HepG2 (cell line): ENCODE data around the gene KLF6. TPM values are rescaled to one million over a fixed set of nuclear protein-coding genes. Genes with fewer than 3 reads are reported as not detected.

Experiments
- ELF1 ChIP-seq: sonication (generic); formaldehyde crosslinking; IDR thresholded peaks from 2 replicates; pipeline ENCODE4 v1.4.0; 2020; ENCODE audit warnings: missing genetic modification reagents
- EZH2 ChIP-seq: conservative IDR thresholded peaks from 2 replicates; pipeline ENCODE4 v1.6.1; 2012; ENCODE audit warnings: mild to moderate bottlenecking, low read depth, low read length, moderate library complexity
- FOSL2 ChIP-seq: sonication (generic); formaldehyde crosslinking; IDR thresholded peaks from 2 replicates; pipeline ENCODE4 v1.4.0; 2020; ENCODE audit warnings: missing genetic modification reagents
- FOXK1 ChIP-seq: sonication (generic); formaldehyde crosslinking; IDR thresholded peaks from 2 replicates; pipeline ENCODE4 v1.4.0; 2020; ENCODE audit warnings: low read depth, missing genetic modification reagents, borderline replicate concordance
- HNF4A ChIP-seq: sonication (generic); formaldehyde crosslinking; IDR thresholded peaks from 2 replicates; pipeline ENCODE4 v1.4.0; 2020; ENCODE audit warnings: missing genetic modification reagents
- KLF16 ChIP-seq, 2 experiments: sonication (generic) in 1 of 2; formaldehyde crosslinking in 1 of 2; IDR thresholded peaks; 2 replicates each; pipeline versions ENCODE4 v1.6.1 to v1.8.0; 2016 to 2023; ENCODE audit warnings: missing genetic modification reagents in 2 of 2, missing compliant biosample characterization in 1 of 2
- MBD4 ChIP-seq: IDR thresholded peaks from 2 replicates; pipeline ENCODE4 v1.6.1; 2012; ENCODE audit warnings: low read length, inconsistent platforms, borderline replicate concordance
- PCBP1 ChIP-seq: fragments of 200-400 bp; formaldehyde crosslinking; IDR thresholded peaks from 2 replicates; pipeline ENCODE4 v1.6.1; 2017; ENCODE audit warnings: mild to moderate bottlenecking, low read depth, low read length, borderline replicate concordance
- PHB2 ChIP-seq: fragments of 450-650 bp; IDR thresholded peaks from 2 replicates; pipeline ENCODE4 v1.6.1; 2018; ENCODE audit not compliant: partially characterized antibody
- RBFOX2 ChIP-seq: fragments of 200-400 bp; formaldehyde crosslinking; IDR thresholded peaks from 2 replicates; pipeline ENCODE4 v1.6.1; 2017; ENCODE audit warnings: low read depth, mild to moderate bottlenecking, low read length
- RORA ChIP-seq: sonication (generic); formaldehyde crosslinking; IDR thresholded peaks from 2 replicates; pipeline ENCODE4 v1.5.0; 2020; ENCODE audit warnings: mild to moderate bottlenecking, missing genetic modification reagents, moderate library complexity
- TEAD2 ChIP-seq: sonication (generic); formaldehyde crosslinking; IDR thresholded peaks from 2 replicates; pipeline ENCODE4 v1.9.0; 2021; ENCODE audit warnings: missing genetic modification reagents
- TEAD3 ChIP-seq: optimal IDR thresholded peaks from 2 replicates; pipeline ENCODE3; 2016; ENCODE audit warnings: borderline replicate concordance
- TGIF2 ChIP-seq: IDR thresholded peaks from 2 replicates; pipeline ENCODE4 v1.6.1; 2016; ENCODE audit warnings: control low read depth, missing compliant biosample characterization
- THYN1 ChIP-seq: sonication (generic); formaldehyde crosslinking; IDR thresholded peaks from 2 replicates; pipeline ENCODE4 v1.8.1; 2023; ENCODE audit warnings: low read depth, mild to moderate bottlenecking, moderate library complexity, missing genetic modification reagents, borderline replicate concordance
- ZBTB3 ChIP-seq: sonication (generic); formaldehyde crosslinking; IDR thresholded peaks from 2 replicates; pipeline ENCODE4 v1.4.0; 2020; ENCODE audit warnings: low read depth, mild to moderate bottlenecking, moderate library complexity, missing genetic modification reagents, borderline replicate concordance
- ZFP1 ChIP-seq: IDR thresholded peaks from 2 replicates; pipeline ENCODE4 v1.6.1; 2016
- ZFP36L2 ChIP-seq: sonication (generic); formaldehyde crosslinking; IDR thresholded peaks from 2 replicates; pipeline ENCODE4 v1.4.0; 2020; ENCODE audit warnings: missing genetic modification reagents
- ZFP37 ChIP-seq: sonication (generic); formaldehyde crosslinking; IDR thresholded peaks from 2 replicates; pipeline ENCODE4 v1.4.0; 2020; ENCODE audit warnings: missing genetic modification reagents, borderline replicate concordance
- ZNF101 ChIP-seq: sonication (generic); formaldehyde crosslinking; IDR thresholded peaks from 2 replicates; pipeline ENCODE4 v1.4.0; 2020; ENCODE audit warnings: mild to moderate bottlenecking, low read depth, missing genetic modification reagents, borderline replicate concordance
- ZNF180 ChIP-seq: sonication (generic); formaldehyde crosslinking; IDR thresholded peaks from 2 replicates; pipeline ENCODE4 v1.4.0; 2020; ENCODE audit warnings: low read depth, missing genetic modification reagents, borderline replicate concordance
- ZNF570 ChIP-seq: sonication (generic); formaldehyde crosslinking; IDR thresholded peaks from 2 replicates; pipeline ENCODE4 v1.4.0; 2020; ENCODE audit warnings: mild to moderate bottlenecking, missing genetic modification reagents, borderline replicate concordance
- ZNF589 ChIP-seq: sonication (generic); formaldehyde crosslinking; conservative IDR thresholded peaks from 2 replicates; pipeline ENCODE4 v1.8.0; 2022; ENCODE audit warnings: mild to moderate bottlenecking, moderate library complexity, missing genetic modification reagents
- ZNF891 ChIP-seq: sonication (generic); formaldehyde crosslinking; IDR thresholded peaks from 2 replicates; pipeline ENCODE4 v1.5.0; 2020; ENCODE audit warnings: mild to moderate bottlenecking, missing genetic modification reagents
- ZSCAN29 ChIP-seq: sonication (generic); formaldehyde crosslinking; conservative IDR thresholded peaks from 2 replicates; pipeline ENCODE4 v1.4.0; 2020; ENCODE audit warnings: mild to moderate bottlenecking, missing genetic modification reagents
- polyA plus RNA-seq, 8 experiments: library from polyadenylated mRNA; depleted of rRNA in 3 of 8; stranded (reverse) in 7 of 8; unstranded in 1 of 8; fragments of >200 nt; fragmentation: Illumina TruSeq in 4 of 8; extraction: Trizol in 4 of 8; gene quantifications; 2 replicates each; pipeline versions ENCODE4 v1.2.1 to v1.2.3, GENCODE V29; 2011 to 2016; ENCODE audit warnings: low read depth in 4 of 8, missing spikeins in 1 of 8, mixed read lengths in 1 of 8; ENCODE audit not compliant: insufficient read depth in 1 of 8
- total RNA-seq, 5 experiments: library from RNA; depleted of rRNA; stranded (reverse); fragments of >200 nt; fragmentation: Illumina TruSeq; extraction: Trizol; gene quantifications; 2 replicates each; pipeline ENCODE4 v1.2.3, GENCODE V29; 2016; ENCODE audit warnings: low read depth in 1 of 5
- TF ChIP-seq, protein P1 (sequence below): IDR thresholded peaks from 2 replicates; pipeline ENCODE4 v1.6.1; 2016; ENCODE audit warnings: mild to moderate bottlenecking, missing biosample characterization, missing genetic modification reagents
- TF ChIP-seq, protein P2 (sequence below): sonication (generic); formaldehyde crosslinking; IDR thresholded peaks from 2 replicates; pipeline ENCODE4 v1.4.0; 2020; ENCODE audit warnings: missing genetic modification reagents
- TF ChIP-seq, protein P3 (sequence below): sonication (generic); formaldehyde crosslinking; IDR thresholded peaks from 2 replicates; pipeline ENCODE4 v1.4.0; 2020; ENCODE audit warnings: missing genetic modification reagents
- TF ChIP-seq, protein P4 (sequence below): sonication (generic); formaldehyde crosslinking; IDR thresholded peaks from 2 replicates; pipeline ENCODE4 v1.4.0; 2020; ENCODE audit warnings: mild to moderate bottlenecking, missing genetic modification reagents

The KLF6 gene
- total and polyA plus RNA-seq, 2 of the 13 experiments (the other 11 are each of a cell fraction or from before 2014, with no cell fraction given), result 27.0 to 71.9 TPM

DNA sequence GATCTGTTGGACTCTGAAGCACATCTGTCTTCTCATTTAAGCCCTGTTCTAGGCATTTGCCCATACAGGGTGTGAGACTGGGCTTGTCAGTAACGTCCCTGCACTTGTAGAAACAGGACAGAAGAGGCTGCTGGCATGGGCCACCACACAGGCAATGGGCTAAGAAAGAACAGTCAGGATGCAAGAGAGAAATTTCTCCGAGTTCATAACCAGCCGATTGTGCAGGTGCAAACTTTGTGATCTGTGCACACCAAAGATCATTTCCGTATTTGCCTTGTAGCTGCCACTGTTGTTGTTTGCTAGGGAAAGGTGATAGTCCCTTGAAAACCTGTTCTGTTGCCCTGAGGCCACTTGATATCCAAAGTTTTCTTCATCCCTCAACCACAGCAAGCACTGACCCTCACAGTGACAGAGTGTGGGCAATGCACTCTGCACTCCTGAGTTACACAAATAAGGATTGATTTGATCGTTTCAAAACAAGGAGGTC is 20.3 kb downstream of the KLF6 start (continued):
- TF ChIP-seq, protein P1, sequence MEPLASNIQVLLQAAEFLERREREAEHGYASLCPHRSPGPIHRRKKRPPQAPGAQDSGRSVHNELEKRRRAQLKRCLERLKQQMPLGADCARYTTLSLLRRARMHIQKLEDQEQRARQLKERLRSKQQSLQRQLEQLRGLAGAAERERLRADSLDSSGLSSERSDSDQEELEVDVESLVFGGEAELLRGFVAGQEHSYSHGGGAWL (CRISPR knock-in tag), result no peak
- TF ChIP-seq, protein P2, sequence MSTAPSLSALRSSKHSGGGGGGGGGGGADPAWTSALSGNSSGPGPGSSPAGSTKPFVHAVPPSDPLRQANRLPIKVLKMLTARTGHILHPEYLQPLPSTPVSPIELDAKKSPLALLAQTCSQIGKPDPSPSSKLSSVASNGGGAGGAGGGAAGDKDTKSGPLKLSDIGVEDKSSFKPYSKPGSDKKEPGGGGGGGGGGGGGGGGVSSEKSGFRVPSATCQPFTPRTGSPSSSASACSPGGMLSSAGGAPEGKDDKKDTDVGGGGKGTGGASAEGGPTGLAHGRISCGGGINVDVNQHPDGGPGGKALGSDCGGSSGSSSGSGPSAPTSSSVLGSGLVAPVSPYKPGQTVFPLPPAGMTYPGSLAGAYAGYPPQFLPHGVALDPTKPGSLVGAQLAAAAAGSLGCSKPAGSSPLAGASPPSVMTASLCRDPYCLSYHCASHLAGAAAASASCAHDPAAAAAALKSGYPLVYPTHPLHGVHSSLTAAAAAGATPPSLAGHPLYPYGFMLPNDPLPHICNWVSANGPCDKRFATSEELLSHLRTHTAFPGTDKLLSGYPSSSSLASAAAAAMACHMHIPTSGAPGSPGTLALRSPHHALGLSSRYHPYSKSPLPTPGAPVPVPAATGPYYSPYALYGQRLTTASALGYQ (CRISPR knock-in tag), result 0 out of 2 replicates have a peak, but pooled peaks have one; percentile 31
- TF ChIP-seq ZFP1 (CRISPR knock-in tag) (0 out of 2 replicates have a peak, but pooled peaks have one; percentile 7), ZBTB3 (peak; percentile 97), PCBP1 (no peak), ZNF570 (CRISPR knock-in tag) (no peak), FOSL2 (CRISPR knock-in tag) (0 out of 2 replicates have a peak, but pooled peaks have one; percentile 5), ZNF180 (CRISPR knock-in tag) (no peak), TGIF2 (CRISPR knock-in tag) (no peak), PHB2 (no peak), ELF1 (CRISPR knock-in tag) (0 out of 2 replicates have a peak, but pooled peaks have one; percentile 32), THYN1 (CRISPR knock-in tag) (no peak), ZFP36L2 (CRISPR knock-in tag) (no peak), ZFP37 (CRISPR knock-in tag) (no peak), MBD4 (no peak), RORA (CRISPR knock-in tag) (no peak), TEAD3 (CRISPR knock-in tag) (peak; percentile 49), RBFOX2 (no peak), EZH2 (no peak), ZNF891 (CRISPR knock-in tag) (no peak), FOXK1 (CRISPR knock-in tag) (no peak), ZSCAN29 (no peak), ZNF101 (CRISPR knock-in tag) (no peak), KLF16 (CRISPR knock-in tag; IDR thresholded peaks at IDR 0.05) (no peak), ZNF589 (no peak), TEAD2 (CRISPR knock-in tag) (no peak), HNF4A (CRISPR knock-in tag) (peak; percentile 77)
- TF ChIP-seq, protein P3, sequence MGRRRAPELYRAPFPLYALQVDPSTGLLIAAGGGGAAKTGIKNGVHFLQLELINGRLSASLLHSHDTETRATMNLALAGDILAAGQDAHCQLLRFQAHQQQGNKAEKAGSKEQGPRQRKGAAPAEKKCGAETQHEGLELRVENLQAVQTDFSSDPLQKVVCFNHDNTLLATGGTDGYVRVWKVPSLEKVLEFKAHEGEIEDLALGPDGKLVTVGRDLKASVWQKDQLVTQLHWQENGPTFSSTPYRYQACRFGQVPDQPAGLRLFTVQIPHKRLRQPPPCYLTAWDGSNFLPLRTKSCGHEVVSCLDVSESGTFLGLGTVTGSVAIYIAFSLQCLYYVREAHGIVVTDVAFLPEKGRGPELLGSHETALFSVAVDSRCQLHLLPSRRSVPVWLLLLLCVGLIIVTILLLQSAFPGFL (CRISPR knock-in tag), result no peak
- TF ChIP-seq, protein P4, sequence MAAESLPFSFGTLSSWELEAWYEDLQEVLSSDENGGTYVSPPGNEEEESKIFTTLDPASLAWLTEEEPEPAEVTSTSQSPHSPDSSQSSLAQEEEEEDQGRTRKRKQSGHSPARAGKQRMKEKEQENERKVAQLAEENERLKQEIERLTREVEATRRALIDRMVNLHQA, result no peak
